CD14-positive monocyte (primary cell): ENCODE data around the gene ITPKA. TPM values are rescaled to one million over a fixed set of nuclear protein-coding genes. Genes with fewer than 3 reads are reported as not detected.

ENCODE experiments used
- DNase-seq, 3 donors: peaks; one replicate each; pipeline ENCODE4 v3.0.0-alpha.2; 2011 to 2022
- H2AFZ ChIP-seq: 2 replicates; pipeline ENCODE4 v1.6.0; 2012; ENCODE audit warnings: mild to moderate bottlenecking, low read depth, low read length, inconsistent platforms; ENCODE audit not compliant: insufficient read depth, poor library complexity, severe bottlenecking
- H3K27ac ChIP-seq, 2 donors: 1 replicate in 1 of 2; 2 replicates in 1 of 2; pipeline ENCODE4 v1.5.1; 2012 to 2013; ENCODE audit warnings: low read length in 2 of 2, control low read depth in 1 of 2, inconsistent platforms in 1 of 2, low read depth in 1 of 2, mild to moderate bottlenecking in 1 of 2
- H3K27me3 ChIP-seq, 2 donors: one replicate each; pipeline versions ENCODE4 v1.6.0 to v1.6.1; 2011 to 2013; ENCODE audit warnings: low read length in 2 of 2; ENCODE audit not compliant: control insufficient read depth in 2 of 2, insufficient read depth in 2 of 2
- H3K36me3 ChIP-seq, 2 donors: replicated peaks in 1 of 2; 1 replicate in 1 of 2; 2 replicates in 1 of 2; pipeline versions ENCODE4 v1.5.1 to v1.6.1; 2012 to 2013; ENCODE audit warnings: low read length in 2 of 2, control low read depth in 1 of 2, inconsistent platforms in 1 of 2, mild to moderate bottlenecking in 1 of 2; ENCODE audit not compliant: insufficient read depth in 2 of 2, control insufficient read depth in 1 of 2
- H3K4me1 ChIP-seq, 2 donors: 1 replicate in 1 of 2; 2 replicates in 1 of 2; pipeline versions ENCODE4 v1.5.1 to v1.6.1; 2012 to 2013; ENCODE audit warnings: low read length in 2 of 2, control low read depth in 1 of 2, inconsistent platforms in 1 of 2, mild to moderate bottlenecking in 1 of 2, moderate library complexity in 1 of 2; ENCODE audit not compliant: insufficient read depth in 2 of 2, control insufficient read depth in 1 of 2
- H3K4me2 ChIP-seq: replicated peaks from 2 replicates; pipeline ENCODE3; 2012; ENCODE audit warnings: low read length, moderate library complexity, mild to moderate bottlenecking; ENCODE audit not compliant: poor library complexity, severe bottlenecking; ENCODE audit errors: extremely low read depth
- H3K4me3 ChIP-seq, 3 experiments: fragments of 200-600 bp in 1 of 3; sonication (generic) in 1 of 3; replicated peaks in 1 of 3; 1 replicate in 2 of 3; 2 replicates in 1 of 3; pipeline ENCODE4 v1.5.1; 2011 to 2013; ENCODE audit warnings: low read length in 3 of 3, mild to moderate bottlenecking in 3 of 3, control low read depth in 2 of 3, low read depth in 2 of 3, inconsistent platforms in 1 of 3, moderate library complexity in 1 of 3
- H3K79me2 ChIP-seq: 2 replicates; pipeline ENCODE4 v1.6.0; 2012; ENCODE audit warnings: mild to moderate bottlenecking, control low read depth, inconsistent platforms, low read length, moderate library complexity; ENCODE audit not compliant: insufficient read depth
- H3K9ac ChIP-seq: 2 replicates; pipeline ENCODE4 v1.6.0; 2017; ENCODE audit warnings: low read length, mild to moderate bottlenecking; ENCODE audit not compliant: insufficient read depth, poor library complexity, severe bottlenecking
- H3K9me3 ChIP-seq, 2 donors: replicated peaks in 1 of 2; 1 replicate in 1 of 2; 2 replicates in 1 of 2; pipeline versions ENCODE4 v1.5.1 to v1.6.1; 2012 to 2013; ENCODE audit warnings: low read length in 2 of 2, control low read depth in 1 of 2; ENCODE audit not compliant: control insufficient read depth in 1 of 2, insufficient read depth in 1 of 2
- H4K20me1 ChIP-seq: 2 replicates; pipeline ENCODE4 v1.6.0; 2012; ENCODE audit warnings: mild to moderate bottlenecking, low read length, control low read depth, moderate library complexity; ENCODE audit not compliant: insufficient read depth
- H3K27ac Mint-ChIP-seq, 7 donors: one replicate each; pipeline ENCODE4 v1.8.0; 2020; ENCODE audit warnings: mild to moderate bottlenecking in 7 of 7, mixed read lengths in 7 of 7, moderate library complexity in 6 of 7, inconsistent platforms in 2 of 7
- H3K27me3 Mint-ChIP-seq, 3 donors: one replicate each; pipeline ENCODE4 v1.8.0; 2021 to 2022; ENCODE audit warnings: low read depth in 3 of 3, mild to moderate bottlenecking in 3 of 3, mixed read lengths in 3 of 3, moderate library complexity in 3 of 3, inconsistent platforms in 1 of 3
- H3K36me3 Mint-ChIP-seq, 2 donors: one replicate each; pipeline ENCODE4 v1.8.0; 2020; ENCODE audit warnings: mixed read lengths in 2 of 2, inconsistent platforms in 1 of 2, mild to moderate bottlenecking in 1 of 2
- H3K4me1 Mint-ChIP-seq: one replicate; pipeline ENCODE4 v1.8.0; 2020; ENCODE audit warnings: mild to moderate bottlenecking, mixed read lengths
- H3K4me3 Mint-ChIP-seq, 2 donors: one replicate each; pipeline ENCODE4 v1.8.0; 2020; ENCODE audit warnings: mild to moderate bottlenecking in 2 of 2, mixed read lengths in 2 of 2, moderate library complexity in 1 of 2
- H3K9me3 Mint-ChIP-seq, 7 donors: one replicate each; pipeline ENCODE4 v1.8.0; 2020 to 2022; ENCODE audit warnings: mixed read lengths in 7 of 7, mild to moderate bottlenecking in 6 of 7, moderate library complexity in 6 of 7, inconsistent platforms in 2 of 7
- WGBS: methylation state at CpG from one replicate; pipeline ENCODE4 v1.1.5; 2013; ENCODE audit warnings: missing lambda C conversion rate; ENCODE audit not compliant: insufficient coverage; 5-methylcytosine and 5-hydroxymethylcytosine counted together
- intact Hi-C, 2 donors: fragments of 100-400 bp; cut with micrococcal nuclease; formaldehyde crosslinking; loops; one replicate each; pipeline versions ENCODE4 v1.15.0 to v1.15.1; 2023
- polyA plus RNA-seq, 3 donors: library from polyadenylated mRNA; depleted of rRNA in 1 of 3; unstranded in 2 of 3; stranded (reverse) in 1 of 3; fragments of 300-500 nt in 2 of 3; fragments of >200 nt in 1 of 3; fragmentation: Illumina TruSeq in 2 of 3; gene quantifications; 1 replicate in 2 of 3; 2 replicates in 1 of 3; pipeline ENCODE4 v1.2.3, GENCODE V29; 2012 to 2021
- TF ChIP-seq, protein P1 (sequence below): fragments of 200-600 bp; IDR thresholded peaks from one replicate; pipeline ENCODE4 v1.8.0; 2022; ENCODE audit warnings: antibody characterized with exemption, mild to moderate bottlenecking

Gene ITPKA
- polyA plus RNA-seq, 3 donors = 0.31 TPM; not detected in 2

- Mint-ChIP-seq H3K4me1 (peaks cover 14% of the 10 kb centered on the region), H3K9me3 (peaks cover 0 to 4% (median 0%) of the 10 kb centered on the region in 7 donors), H3K27ac (no peak overlapping the region), H3K27me3 (peaks cover 15 to 18% (median 17%) of the 10 kb centered on the region in 3 donors), H3K4me3 (peak overlapping the region in 1 of 2 donors; percentile 24), H3K36me3 (peaks cover 35 to 42% of the 10 kb centered on the region in 2 donors)
- H3K27ac ChIP-seq = no peak overlapping the region
- H3K9me3 ChIP-seq = peaks cover 0 to 5% of the 10 kb centered on the region in 2 donors
- H3K9ac ChIP-seq = no peak overlapping the region
- no peak overlapping the region for H2AFZ ChIP-seq
- H3K27me3 ChIP-seq = peaks cover 0 to 16% of the 10 kb centered on the region in 2 donors
- no peaks in the 10 kb centered on the region for H4K20me1 ChIP-seq
- TF ChIP-seq, protein P1, sequence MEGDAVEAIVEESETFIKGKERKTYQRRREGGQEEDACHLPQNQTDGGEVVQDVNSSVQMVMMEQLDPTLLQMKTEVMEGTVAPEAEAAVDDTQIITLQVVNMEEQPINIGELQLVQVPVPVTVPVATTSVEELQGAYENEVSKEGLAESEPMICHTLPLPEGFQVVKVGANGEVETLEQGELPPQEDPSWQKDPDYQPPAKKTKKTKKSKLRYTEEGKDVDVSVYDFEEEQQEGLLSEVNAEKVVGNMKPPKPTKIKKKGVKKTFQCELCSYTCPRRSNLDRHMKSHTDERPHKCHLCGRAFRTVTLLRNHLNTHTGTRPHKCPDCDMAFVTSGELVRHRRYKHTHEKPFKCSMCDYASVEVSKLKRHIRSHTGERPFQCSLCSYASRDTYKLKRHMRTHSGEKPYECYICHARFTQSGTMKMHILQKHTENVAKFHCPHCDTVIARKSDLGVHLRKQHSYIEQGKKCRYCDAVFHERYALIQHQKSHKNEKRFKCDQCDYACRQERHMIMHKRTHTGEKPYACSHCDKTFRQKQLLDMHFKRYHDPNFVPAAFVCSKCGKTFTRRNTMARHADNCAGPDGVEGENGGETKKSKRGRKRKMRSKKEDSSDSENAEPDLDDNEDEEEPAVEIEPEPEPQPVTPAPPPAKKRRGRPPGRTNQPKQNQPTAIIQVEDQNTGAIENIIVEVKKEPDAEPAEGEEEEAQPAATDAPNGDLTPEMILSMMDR = no peak
- 100% methylated on average over 8 of the region's 8 CpGs for WGBS
- no peak overlapping the region for H3K4me3 ChIP-seq
- H3K4me1 ChIP-seq = peaks cover 11 to 12% of the 10 kb centered on the region in 2 donors
- no peak overlapping the region for H3K4me2 ChIP-seq
- no peak for DNase-seq
- peaks cover 18 to 35% of the 10 kb centered on the region in 2 donors for H3K36me3 ChIP-seq
- H3K79me2 ChIP-seq = no peaks in the 10 kb centered on the region
- intact Hi-C loops = no loop called here
Measured at GRCh38 chr15:41517895-41518449, 24.3 kb downstream of the ITPKA start.

DNA sequence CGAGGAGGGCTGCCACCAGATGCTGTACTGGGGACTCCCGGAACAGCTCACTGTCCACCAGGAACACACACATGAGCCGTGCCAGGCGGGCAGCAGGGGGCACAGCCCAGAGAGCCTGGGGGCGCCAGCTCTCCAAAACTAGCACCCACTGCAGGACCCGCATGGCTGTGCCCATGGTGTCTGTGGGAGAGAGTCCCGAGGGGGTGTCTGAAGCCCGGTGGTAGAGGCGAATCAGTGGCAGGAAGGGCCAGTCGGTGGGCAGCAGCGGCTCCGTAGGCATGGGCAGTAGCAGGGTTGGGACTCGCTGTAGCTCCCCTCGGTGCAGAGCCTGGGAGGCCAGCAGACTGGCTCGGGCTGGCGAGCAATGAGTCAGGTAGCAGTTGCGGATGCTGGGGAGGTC is 27.0 kb downstream of the ITPKA start:
- 99% methylated on average over 16 of the region's 17 CpGs for WGBS
- no peaks in the 10 kb centered on the region for H4K20me1 ChIP-seq

More for the DNA sequence above, 27.0 kb downstream of the ITPKA start:
- intact Hi-C loops = no loop called here
- H3K79me2 ChIP-seq = no peaks in the 10 kb centered on the region
- peaks cover 41 to 50% of the 10 kb centered on the region in 2 donors for H3K36me3 Mint-ChIP-seq
- H2AFZ ChIP-seq = no peak overlapping the region
- TF ChIP-seq, protein P1 = no peak
- no peak overlapping the region for H3K27ac Mint-ChIP-seq
- no peak overlapping the region for H3K4me2 ChIP-seq
- no peak overlapping the region for H3K4me3 ChIP-seq
- H3K4me1 Mint-ChIP-seq = no peaks in the 10 kb centered on the region
- no peak for DNase-seq
- peaks cover 20 to 55% of the 10 kb centered on the region in 2 donors for H3K36me3 ChIP-seq
- no peaks in the 10 kb centered on the region for H3K4me1 ChIP-seq
- no peak overlapping the region for H3K4me3 Mint-ChIP-seq
- no peak overlapping the region for H3K9ac ChIP-seq
- no peaks in the 10 kb centered on the region for H3K27me3 ChIP-seq
- H3K9me3 ChIP-seq = no peaks in the 10 kb centered on the region
- no peak overlapping the region for H3K27ac ChIP-seq
- H3K9me3 Mint-ChIP-seq = no peaks in the 10 kb centered on the region
- peaks cover 0 to 3% (median 0%) of the 10 kb centered on the region in 3 donors for H3K27me3 Mint-ChIP-seq
